HG03457 (cell line): ENCODE data around the gene TAX1BP3.

Experiments used
- ATAC-seq: cut with Tn5 transposase; IDR thresholded peaks from one replicate; pipeline ENCODE4 v1.9.1; 2021; ENCODE audit warnings: moderate number of reproducible peaks; ENCODE audit not compliant: unreplicated experiment

Gene TAX1BP3

GRCh38 chr17:3630781-3631180, 37.6 kb downstream of the TAX1BP3 start:
- no peak for ATAC-seq

GRCh38 chr17:3627769-3628167, 40.6 kb downstream of the TAX1BP3 start:
- ATAC-seq, result no peak

GRCh38 chr17:3626831-3627768, 41.3 kb downstream of the TAX1BP3 start:
- no peak for ATAC-seq

- no peak for ATAC-seq
Observed at GRCh38 chr17:3622977-3623594, 45.3 kb downstream of the TAX1BP3 start.

GRCh38 chr17:3621146-3621720, 47.1 kb downstream of the TAX1BP3 start:
- no peak for ATAC-seq

GRCh38 chr17:3615160-3615870, 53.1 kb downstream of the TAX1BP3 start:
- no peak for ATAC-seq

- ATAC-seq, result no peak
Observed at GRCh38 chr17:3613124-3613523, 55.3 kb downstream of the TAX1BP3 start.
